ENCODE results near the gene NANOG. TPM values are rescaled to one million over a fixed set of nuclear protein-coding genes. Genes with fewer than 3 reads are reported as not detected.
"Not testable (repeated sequence)": the region's sequence is repeated elsewhere in the genome, so short reads cannot be mapped to it uniquely, and the experiment has no call there.

Gene NANOG
- total RNA-seq, 1 experiment from 2014 or later, result 0.62 TPM

- DNase-seq (ENCODE audit: low read depth, low spot score); intact Hi-C loops (cut with micrococcal nuclease; ENCODE audit: unreplicated experiment); H3K36me3 ChIP-seq (ENCODE audit: control insufficient read depth, insufficient read depth, low read length); H3K27me3 ChIP-seq (ENCODE audit: control insufficient read depth, insufficient read depth, low read length); H3K9me3 ChIP-seq (ENCODE audit: control insufficient read depth, insufficient read depth, low read depth, low read length); in situ Hi-C loops (cut with HindIII; ENCODE audit: low pct_unique_long_range_greater_than_20kb, low sequenced_read_pairs); POLR2A ChIA-PET; BruUV-seq (replicated peaks); H3K27ac ChIP-seq (ENCODE audit: low read length); H3K4me1 ChIP-seq (ENCODE audit: control insufficient read depth, insufficient read depth, low read length); ATAC-seq; H3K4me3 ChIP-seq (ENCODE audit: low read depth in 2 of 2, low read length in 2 of 2); CTCF ChIA-PET: not testable (repeated sequence)
Observed at GRCh38 chr12:7848098-7848422, 58.9 kb downstream of the NANOG start.

Other genes with a start within 250 kb of the NANOG start
- not detected for gene APOBEC1, start 123.5 kb upstream of the NANOG start, total RNA-seq (2021; ENCODE audit: unreplicated experiment)
- gene GDF3, start 93.6 kb upstream of the NANOG start, total RNA-seq (2021; ENCODE audit: unreplicated experiment), result not detected
- gene DPPA3, start 78.0 kb upstream of the NANOG start, total RNA-seq (2021; ENCODE audit: unreplicated experiment), result not detected
- gene CLEC4C, start 42.0 kb upstream of the NANOG start, total RNA-seq (2021; ENCODE audit: unreplicated experiment), result not detected
- not detected for gene NANOGNB, start 24.2 kb upstream of the NANOG start, total RNA-seq (2021; ENCODE audit: unreplicated experiment)
- gene SLC2A14, start 83.5 kb downstream of the NANOG start, total RNA-seq (2021; ENCODE audit: unreplicated experiment), result not detected
- 0.51 TPM for gene SLC2A3, start 146.8 kb downstream of the NANOG start, total RNA-seq (2021; ENCODE audit: unreplicated experiment)
- gene FOXJ2, start 243.3 kb downstream of the NANOG start, total RNA-seq (2021; ENCODE audit: unreplicated experiment), result 10.9 TPM